Globus pallidus (tissue), 1 donor: Measurements from ENCODE around the gene PLA2G2F.

ENCODE experiments used
- DNase-seq: peaks from one replicate; pipeline ENCODE4 v3.0.0-alpha.2; 2015; ENCODE audit warnings: low spot score

Gene PLA2G2F

GRCh38 chr1:20142001-20142710, 3.0 kb downstream of the PLA2G2F start:
- no peak for DNase-seq

GRCh38 chr1:20143318-20143717, 4.2 kb downstream of the PLA2G2F start:
- no peak for DNase-seq

- DNase-seq, result no peak
These were observed 4.8 kb downstream of the PLA2G2F start for GRCh38 chr1:20143734-20144565.

- DNase-seq, result no peak
These were observed 8.9 kb downstream of the PLA2G2F start for GRCh38 chr1:20147846-20148570.

- no peak for DNase-seq
These were observed 9.7 kb downstream of the PLA2G2F start for GRCh38 chr1:20148571-20149500.

- DNase-seq, result no peak
These were observed 10.6 kb downstream of the PLA2G2F start for GRCh38 chr1:20149601-20150325.

GRCh38 chr1:20150326-20150705, 11.2 kb downstream of the PLA2G2F start:
- no peak for DNase-seq

GRCh38 chr1:20150969-20151368, 11.8 kb downstream of the PLA2G2F start:
- no peak for DNase-seq

- peak; percentile 74 for DNase-seq
These were observed 12.9 kb downstream of the PLA2G2F start for GRCh38 chr1:20151906-20152598.

GRCh38 chr1:20152599-20152930, 13.4 kb downstream of the PLA2G2F start:
- no peak for DNase-seq

GRCh38 chr1:20153000-20153418, 13.9 kb downstream of the PLA2G2F start:
- DNase-seq, result peak; percentile 70

- no peak for DNase-seq
These were observed 15.2 kb downstream of the PLA2G2F start for GRCh38 chr1:20154301-20154831.

- DNase-seq, result no peak
These were observed 19.4 kb downstream of the PLA2G2F start for GRCh38 chr1:20158358-20159070.

- no peak for DNase-seq
These were observed 20.9 kb downstream of the PLA2G2F start for GRCh38 chr1:20160034-20160433.

- DNase-seq, result peak; percentile 54
These were observed 25.6 kb downstream of the PLA2G2F start for GRCh38 chr1:20164694-20165202.

GRCh38 chr1:20165522-20165951, 26.4 kb downstream of the PLA2G2F start:
- no peak for DNase-seq

- DNase-seq, result no peak
These were observed 26.9 kb downstream of the PLA2G2F start for GRCh38 chr1:20166051-20166450.

GRCh38 chr1:20167126-20167525, 28.0 kb downstream of the PLA2G2F start:
- DNase-seq, result no peak
